GM23248 (cell line): ENCODE results near the gene OR6V1. TPM values are rescaled to one million over a fixed set of nuclear protein-coding genes. Genes with fewer than 3 reads are reported as not detected.

Experiments used
- DNase-seq: peaks from one replicate; pipeline ENCODE4 v3.0.0-alpha.2; 2015
- H2AFZ ChIP-seq: fragments of 200-600 bp; sonication (generic); 2 replicates; pipeline ENCODE4 v1.6.1; 2016; ENCODE audit warnings: antibody characterized with exemption
- H3F3A ChIP-seq: fragments of 200-600 bp; sonication (generic); 2 replicates; pipeline ENCODE4 v1.6.1; 2016; ENCODE audit warnings: mild to moderate bottlenecking, antibody characterized with exemption, mixed run types; ENCODE audit not compliant: insufficient read depth
- H3K27ac ChIP-seq: fragments of 200-600 bp; sonication (generic); 2 replicates; pipeline ENCODE4 v1.5.1; 2016; ENCODE audit warnings: mild to moderate bottlenecking
- H3K27me3 ChIP-seq: fragments of 200-600 bp; sonication (generic); replicated peaks from 2 replicates; pipeline ENCODE4 v1.6.1; 2016; ENCODE audit warnings: mild to moderate bottlenecking; ENCODE audit not compliant: insufficient read depth
- H3K36me3 ChIP-seq: fragments of 200-600 bp; sonication (generic); 2 replicates; pipeline ENCODE4 v1.6.1; 2016; ENCODE audit warnings: low read depth, mild to moderate bottlenecking
- H3K4me1 ChIP-seq: fragments of 200-600 bp; sonication (generic); 2 replicates; pipeline ENCODE4 v1.6.1; 2016; ENCODE audit warnings: mild to moderate bottlenecking; ENCODE audit not compliant: insufficient read depth
- H3K4me2 ChIP-seq: fragments of 200-600 bp; sonication (generic); one replicate; pipeline ENCODE4 v1.6.1; 2016; ENCODE audit warnings: mild to moderate bottlenecking; ENCODE audit not compliant: unreplicated experiment
- H3K4me3 ChIP-seq: fragments of 200-600 bp; sonication (generic); 2 replicates; pipeline ENCODE4 v1.5.1; 2016; ENCODE audit warnings: mild to moderate bottlenecking
- H3K79me2 ChIP-seq: fragments of 200-600 bp; sonication (generic); 2 replicates; pipeline ENCODE4 v1.6.1; 2016; ENCODE audit warnings: mild to moderate bottlenecking; ENCODE audit not compliant: insufficient read depth
- H3K9ac ChIP-seq: fragments of 200-600 bp; sonication (generic); 2 replicates; pipeline ENCODE4 v1.6.1; 2016; ENCODE audit warnings: mild to moderate bottlenecking
- H3K9me2 ChIP-seq: fragments of 200-600 bp; sonication (generic); 2 replicates; pipeline ENCODE4 v1.6.1; 2016; ENCODE audit warnings: mixed run types, mild to moderate bottlenecking, moderate library complexity; ENCODE audit not compliant: insufficient read depth
- H3K9me3 ChIP-seq: fragments of 200-600 bp; sonication (generic); one replicate; pipeline ENCODE4 v1.6.1; 2017; ENCODE audit warnings: low read depth
- H4K20me1 ChIP-seq: fragments of 200-600 bp; sonication (generic); 2 replicates; pipeline ENCODE4 v1.6.0; 2016; ENCODE audit not compliant: insufficient read depth
- EZH2 ChIP-seq: fragments of 200-600 bp; sonication (generic); IDR thresholded peaks from 2 replicates; pipeline ENCODE4 v1.6.1; 2018; ENCODE audit warnings: antibody characterized with exemption, mild to moderate bottlenecking; ENCODE audit not compliant: insufficient read depth, poor library complexity, severe bottlenecking
- EZH2phosphoT487 ChIP-seq: fragments of 200-600 bp; sonication (generic); IDR thresholded peaks from 2 replicates; pipeline ENCODE4 v1.6.1; 2018; ENCODE audit warnings: antibody characterized with exemption, moderate library complexity, mild to moderate bottlenecking, low read depth; ENCODE audit not compliant: insufficient read depth
- WGBS, 2 experiments: methylation state at CpG; one replicate each; pipeline ENCODE4 v1.1.6; 2015 to 2017; ENCODE audit warnings: low lambda C conversion rate in 2 of 2, low coverage in 1 of 2; ENCODE audit errors: missing lambda C conversion rate in 2 of 2; 5-methylcytosine and 5-hydroxymethylcytosine counted together
- in situ Hi-C: fragments of 300-500 bp; cut with MboI; formaldehyde crosslinking; loops from 2 replicates; pipeline ENCODE4 v1.15.0; 2020
- polyA plus RNA-seq: library from polyadenylated mRNA; unstranded; fragments of >200 nt; fragmentation: Nextera tagmentation; extraction: Ambion mirVana; gene quantifications from 2 replicates; pipeline ENCODE4 v1.2.1, GENCODE V29; 2016
- total RNA-seq: library from RNA; depleted of rRNA; stranded (reverse); fragments of >200 nt; shearing (Covaris generic); gene quantifications from 2 replicates; pipeline ENCODE4 v1.2.3, GENCODE V29; 2014

Gene OR6V1
- total and polyA plus RNA-seq, 2 experiments from 2014 or later: not detected

DNA sequence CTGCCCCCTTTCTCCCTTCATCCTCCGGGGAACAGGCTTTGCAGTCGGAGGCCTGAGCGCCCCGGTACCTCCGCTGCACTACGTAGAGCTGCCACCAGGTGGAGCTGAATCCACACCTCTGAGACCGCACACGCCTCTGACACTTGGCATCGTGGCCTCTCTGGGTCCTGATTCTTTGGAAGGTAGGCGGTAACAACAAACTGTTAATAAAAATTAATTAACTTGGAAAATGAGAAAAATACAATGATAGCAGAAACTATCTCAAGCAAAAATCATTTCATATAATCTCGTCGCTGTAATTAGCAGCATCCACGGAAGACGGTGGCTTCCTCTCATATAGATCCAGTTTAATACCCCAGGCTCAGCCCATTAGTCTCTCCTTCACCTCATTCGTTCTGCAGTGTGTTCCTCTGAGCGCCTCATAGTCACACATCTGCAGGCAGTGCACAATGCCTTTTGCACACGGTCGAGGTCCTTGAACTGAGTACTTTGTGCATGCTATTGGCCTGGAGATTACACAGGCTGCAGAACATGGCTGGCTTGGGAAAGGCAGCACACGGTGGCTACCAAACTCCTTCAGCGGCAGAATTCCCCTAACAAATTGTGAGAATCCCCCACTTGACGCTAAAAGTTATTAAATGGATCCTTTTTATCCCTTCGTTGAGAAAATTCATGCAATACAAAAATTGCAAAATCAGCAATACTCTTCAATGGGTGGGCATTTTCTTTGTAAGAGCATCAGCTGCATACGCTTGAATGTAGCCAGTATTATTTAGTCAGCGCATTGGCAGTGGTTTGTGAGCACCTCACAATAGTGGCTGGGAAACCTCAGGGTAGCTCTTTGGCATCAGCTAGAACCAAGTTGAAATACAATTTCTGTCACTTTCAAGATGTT is 43.9 kb upstream of the OR6V1 start:
- Histone ChIP-seq H3K27me3 (0 out of 2 replicates have a peak, but pooled peaks cover 16% of the 10 kb centered on the region), H3K4me3 (no peak overlapping the region), H3F3A (peaks cover 2% of the 10 kb centered on the region; the same call in 1 of the 2 replicates), H3K9me3 (no peaks in the 10 kb centered on the region), H3K9me2 (no peaks in the 10 kb centered on the region), H3K27ac (no peak overlapping the region), H2AFZ (no peak overlapping the region), H3K4me1 (peaks cover 2% of the 10 kb centered on the region), H3K9ac (no peak overlapping the region), H3K36me3 (no peaks in the 10 kb centered on the region), H3K4me2 (no peak overlapping the region), H4K20me1 (no peaks in the 10 kb centered on the region), H3K79me2 (no peaks in the 10 kb centered on the region)
- in situ Hi-C loops: loop anchor here (5.0 kb wide), 1 partner anchor 204 kb away; no protein-coding TSS in a partner anchor
- no peak for TF ChIP-seq EZH2
- TF ChIP-seq EZH2phosphoT487: no peak
- WGBS, 2 experiments: 40 to 41% methylated on average over 24 of the region's 24 CpGs
- peak; percentile 76 for DNase-seq

DNA sequence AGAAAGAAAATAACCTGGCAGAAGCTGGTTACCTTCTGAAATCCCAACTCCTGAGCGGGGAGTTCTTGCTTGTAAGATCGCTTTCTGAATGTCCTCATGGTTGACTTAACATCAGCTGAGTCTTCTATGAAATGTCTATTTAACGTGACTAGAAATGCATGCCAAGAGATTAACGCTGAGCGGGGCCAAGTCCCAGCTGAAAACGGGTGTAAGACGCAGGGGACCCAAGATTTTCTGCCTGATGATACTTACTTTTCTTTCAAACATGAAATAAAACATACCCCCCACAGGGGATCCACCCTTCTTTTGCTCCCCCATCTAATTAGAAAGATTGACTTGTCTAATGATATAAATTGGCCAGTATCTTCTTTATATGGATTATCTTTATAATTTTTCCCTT is 40.1 kb upstream of the OR6V1 start:
- no peaks in the 10 kb centered on the region for H3K36me3 ChIP-seq
- H2AFZ ChIP-seq: no peak overlapping the region
- H3K4me1 ChIP-seq: peaks cover 34% of the 10 kb centered on the region
- 88 to 89% methylated on average over 7 of the region's 7 CpGs for WGBS, 2 experiments
- H3K27ac ChIP-seq: no peak overlapping the region
- no peaks in the 10 kb centered on the region for H3K9me2 ChIP-seq
- H4K20me1 ChIP-seq: no peaks in the 10 kb centered on the region
- no peak overlapping the region for H3K9ac ChIP-seq
- H3K79me2 ChIP-seq: no peaks in the 10 kb centered on the region
- H3K4me2 ChIP-seq: no peak overlapping the region
- TF ChIP-seq EZH2 (no peak), EZH2phosphoT487 (no peak)
- no peaks in the 10 kb centered on the region for H3K9me3 ChIP-seq
- peaks cover 23% of the 10 kb centered on the region for H3F3A ChIP-seq
- 0 out of 2 replicates have a peak, but pooled peaks cover 3% of the 10 kb centered on the region for H3K27me3 ChIP-seq
- no peak overlapping the region for H3K4me3 ChIP-seq
- no peak for DNase-seq
- in situ Hi-C loops: no loop called here

DNA sequence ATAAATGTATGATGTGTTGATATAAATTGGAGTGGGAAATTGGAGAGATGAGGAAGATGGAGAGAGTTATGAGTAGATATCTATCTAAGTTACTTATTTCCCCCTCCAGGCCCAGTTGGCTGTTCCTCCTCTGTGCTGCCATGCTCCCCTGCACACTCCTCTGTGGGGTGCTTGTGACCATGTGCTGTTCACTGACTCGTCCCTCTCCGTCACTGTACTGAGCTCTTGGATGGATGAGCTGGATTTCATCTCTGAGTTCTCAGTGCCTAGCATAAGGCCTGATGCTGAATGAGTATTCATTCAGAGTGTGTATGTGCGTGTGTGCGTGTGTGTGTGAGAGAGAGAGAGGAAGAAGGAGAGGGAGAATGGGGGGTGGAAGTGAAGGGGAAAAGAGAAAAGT is 39.7 kb upstream of the OR6V1 start:
- in situ Hi-C loops: no loop called here
- no peak overlapping the region for H2AFZ ChIP-seq
- no peaks in the 10 kb centered on the region for H3K27me3 ChIP-seq
- peak; percentile 8 for DNase-seq
- no peaks in the 10 kb centered on the region for H3K36me3 ChIP-seq
- peaks cover 34% of the 10 kb centered on the region for H3K4me1 ChIP-seq
- H4K20me1 ChIP-seq: no peaks in the 10 kb centered on the region
- no peak overlapping the region for H3K9ac ChIP-seq
- H3K9me2 ChIP-seq: no peaks in the 10 kb centered on the region
- TF ChIP-seq EZH2phosphoT487: no peak
- TF ChIP-seq EZH2: no peak
- no peaks in the 10 kb centered on the region for H3K9me3 ChIP-seq
- 90 to 93% methylated on average over 4 of the region's 4 CpGs for WGBS, 2 experiments
- H3F3A ChIP-seq: peaks cover 23% of the 10 kb centered on the region
- H3K4me2 ChIP-seq: no peak overlapping the region
- no peak overlapping the region for H3K27ac ChIP-seq
- H3K4me3 ChIP-seq: no peak overlapping the region
- no peaks in the 10 kb centered on the region for H3K79me2 ChIP-seq

DNA sequence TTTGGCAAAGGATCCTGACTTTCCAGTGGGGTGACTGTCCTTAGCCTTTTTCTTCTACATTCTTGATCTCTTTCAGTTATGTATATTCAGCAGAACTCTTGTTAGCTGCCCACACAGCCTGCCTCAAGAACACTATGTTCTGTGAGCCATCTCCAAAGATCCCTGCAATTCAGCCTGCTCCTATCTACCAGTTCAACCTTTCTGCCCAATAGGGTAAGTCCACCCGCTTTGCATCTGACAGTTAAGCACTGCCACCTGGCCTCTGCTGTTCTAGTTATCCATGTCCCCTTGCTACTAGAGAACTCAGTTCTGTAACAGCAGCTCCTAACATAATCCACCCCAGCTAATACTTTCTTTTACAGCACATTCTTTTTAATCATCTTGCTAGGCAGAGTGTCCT is 38.7 kb upstream of the OR6V1 start:
- peak; percentile 34 for DNase-seq
- Histone ChIP-seq H3K79me2 (no peaks in the 10 kb centered on the region), H4K20me1 (no peaks in the 10 kb centered on the region), H2AFZ (0 out of 2 replicates have a peak overlapping the region, but pooled peaks have one; percentile 13), H3K4me2 (peak overlapping the region; percentile 72), H3K4me1 (peaks cover 34% of the 10 kb centered on the region), H3K36me3 (no peaks in the 10 kb centered on the region), H3K9me2 (no peaks in the 10 kb centered on the region), H3K27me3 (no peaks in the 10 kb centered on the region), H3K27ac (peak overlapping the region; percentile 33), H3K9ac (no peak overlapping the region), H3K4me3 (peak overlapping the region; percentile 39), H3K9me3 (no peaks in the 10 kb centered on the region), H3F3A (peaks cover 23% of the 10 kb centered on the region)
- in situ Hi-C loops: no loop called here
- 54 to 63% methylated on average over 1 of the region's 1 CpG for WGBS, 2 experiments
- TF ChIP-seq EZH2 (no peak), EZH2phosphoT487 (no peak)
